ENCODE data around the gene RNF111. TPM values are rescaled to one million over a fixed set of nuclear protein-coding genes. Genes with fewer than 3 reads are reported as not detected.

RNF111 gene
- polyA plus RNA-seq, 1 donor from 2014 or later: 25.8 TPM

- no peak for TF ChIP-seq EP300 (conservative IDR thresholded peaks at IDR 0.05; ENCODE audit: poor library complexity, severe bottlenecking)
- no peak for TF ChIP-seq RAD21 (conservative IDR thresholded peaks at IDR 0.05)
Measured at GRCh38 chr15:59105854-59106253, 118.4 kb downstream of the RNF111 start (continued).

GRCh38 chr15:59111251-59111650 lies 123.8 kb downstream of the RNF111 start:
- Histone ChIP-seq H4K20me1 (ENCODE audit: insufficient read depth) (no peaks in the 10 kb centered on the region), H3K36me3 (ENCODE audit: insufficient read depth, low read length) (no peaks in the 10 kb centered on the region), H3K9ac (ENCODE audit: low read length) (no peak overlapping the region), H3F3A (ENCODE audit: insufficient read depth, low read length, poor library complexity, severe bottlenecking) (no peaks in the 10 kb centered on the region), H3K4me2 (ENCODE audit: low read length) (no peak overlapping the region), H3K9me3 (ENCODE audit: low read length) (no peaks in the 10 kb centered on the region), H3K79me2 (replicated peaks; ENCODE audit: insufficient read depth, low read length) (peaks cover 6% of the 10 kb centered on the region), H3K27me3 (ENCODE audit: insufficient read depth, low read depth, low read length) (no peaks in the 10 kb centered on the region), H2AFZ (ENCODE audit: low read depth, low read length) (no peak overlapping the region), H3K4me3 (ENCODE audit: low read length) (no peak overlapping the region), H3K27ac (ENCODE audit: low read length) (no peak overlapping the region), H3K9me2 (ENCODE audit: insufficient read depth, low read length) (no peaks in the 10 kb centered on the region)
- TF ChIP-seq SMC3 (conservative IDR thresholded peaks at IDR 0.05; ENCODE audit: poor library complexity): no peak
- TF ChIP-seq EP300 (conservative IDR thresholded peaks at IDR 0.05; ENCODE audit: poor library complexity, severe bottlenecking): no peak
- no peak for TF ChIP-seq TAF1 (IDR thresholded peaks at IDR 0.05; ENCODE audit: low read depth)
- no peak for TF ChIP-seq EZH2 (IDR thresholded peaks at IDR 0.05; ENCODE audit: borderline replicate concordance, insufficient read depth, low read length, poor library complexity, severe bottlenecking)
- no peak for TF ChIP-seq CTCF (IDR thresholded peaks at IDR 0.05; ENCODE audit: poor library complexity, severe bottlenecking)
- no peak for TF ChIP-seq MXI1 (conservative IDR thresholded peaks at IDR 0.05; ENCODE audit: poor library complexity, severe bottlenecking)
- no peak for TF ChIP-seq REST (IDR thresholded peaks at IDR 0.05; ENCODE audit: borderline replicate concordance)
- no peak for TF ChIP-seq POLR2AphosphoS5 (IDR thresholded peaks at IDR 0.05)

GRCh38 chr15:59115047-59115446 lies 127.6 kb downstream of the RNF111 start:
- Histone ChIP-seq H3K36me3 (ENCODE audit: insufficient read depth, low read length) (no peaks in the 10 kb centered on the region), H3K79me2 (replicated peaks; ENCODE audit: insufficient read depth, low read length) (no peaks in the 10 kb centered on the region), H3K27me3 (ENCODE audit: insufficient read depth, low read depth, low read length) (no peaks in the 10 kb centered on the region), H3K9me3 (ENCODE audit: low read length) (no peaks in the 10 kb centered on the region), H3K27ac (ENCODE audit: low read length) (no peak overlapping the region), H3K4me3 (ENCODE audit: low read length) (no peak overlapping the region), H3K9ac (ENCODE audit: low read length) (no peak overlapping the region), H3F3A (ENCODE audit: insufficient read depth, low read length, poor library complexity, severe bottlenecking) (no peaks in the 10 kb centered on the region), H2AFZ (ENCODE audit: low read depth, low read length) (no peak overlapping the region), H3K4me2 (ENCODE audit: low read length) (no peak overlapping the region), H3K9me2 (ENCODE audit: insufficient read depth, low read length) (no peaks in the 10 kb centered on the region), H4K20me1 (ENCODE audit: insufficient read depth) (no peaks in the 10 kb centered on the region)
- TF ChIP-seq REST (IDR thresholded peaks at IDR 0.05; ENCODE audit: borderline replicate concordance): no peak
- TF ChIP-seq MXI1 (conservative IDR thresholded peaks at IDR 0.05; ENCODE audit: poor library complexity, severe bottlenecking): no peak
- TF ChIP-seq RAD21 (conservative IDR thresholded peaks at IDR 0.05): no peak
